Measurements from ENCODE around the gene ARL8A.

Gene ARL8A

GRCh38 chr1:202107801-202108731 lies 36.5 kb downstream of the ARL8A start:
- no peak for DNase-seq

- DNase-seq: no peak
These were observed 37.2 kb downstream of the ARL8A start for GRCh38 chr1:202107321-202107761.

GRCh38 chr1:202106340-202107254 lies 37.9 kb downstream of the ARL8A start:
- DNase-seq: no peak

- DNase-seq: no peak
These were observed 38.8 kb downstream of the ARL8A start for GRCh38 chr1:202105571-202106339.

- no peak for DNase-seq
These were observed 40.5 kb downstream of the ARL8A start for GRCh38 chr1:202104073-202104472.

- DNase-seq: no peak
These were observed 43.4 kb downstream of the ARL8A start for GRCh38 chr1:202101184-202101583.

GRCh38 chr1:202093858-202094257 lies 50.7 kb downstream of the ARL8A start:
- DNase-seq: no peak

GRCh38 chr1:202090994-202091393 lies 53.5 kb downstream of the ARL8A start:
- DNase-seq: no peak

GRCh38 chr1:202088206-202088605 lies 56.3 kb downstream of the ARL8A start:
- no peak for DNase-seq

GRCh38 chr1:202086579-202087350 lies 57.8 kb downstream of the ARL8A start:
- no peak for DNase-seq

GRCh38 chr1:202085682-202086373 lies 58.7 kb downstream of the ARL8A start:
- no peak for DNase-seq

GRCh38 chr1:202084791-202085681 lies 59.5 kb downstream of the ARL8A start:
- DNase-seq: no peak

All from CD4-positive, alpha-beta T cell treated with Interleukin-6 for 4 hours (primary cell).